ENCODE results near the gene KLHL36.

The KLHL36 gene

GRCh38 chr16:84604477-84605013 is 43.8 kb upstream of the KLHL36 start:
- TF ChIP-seq, protein P1, sequence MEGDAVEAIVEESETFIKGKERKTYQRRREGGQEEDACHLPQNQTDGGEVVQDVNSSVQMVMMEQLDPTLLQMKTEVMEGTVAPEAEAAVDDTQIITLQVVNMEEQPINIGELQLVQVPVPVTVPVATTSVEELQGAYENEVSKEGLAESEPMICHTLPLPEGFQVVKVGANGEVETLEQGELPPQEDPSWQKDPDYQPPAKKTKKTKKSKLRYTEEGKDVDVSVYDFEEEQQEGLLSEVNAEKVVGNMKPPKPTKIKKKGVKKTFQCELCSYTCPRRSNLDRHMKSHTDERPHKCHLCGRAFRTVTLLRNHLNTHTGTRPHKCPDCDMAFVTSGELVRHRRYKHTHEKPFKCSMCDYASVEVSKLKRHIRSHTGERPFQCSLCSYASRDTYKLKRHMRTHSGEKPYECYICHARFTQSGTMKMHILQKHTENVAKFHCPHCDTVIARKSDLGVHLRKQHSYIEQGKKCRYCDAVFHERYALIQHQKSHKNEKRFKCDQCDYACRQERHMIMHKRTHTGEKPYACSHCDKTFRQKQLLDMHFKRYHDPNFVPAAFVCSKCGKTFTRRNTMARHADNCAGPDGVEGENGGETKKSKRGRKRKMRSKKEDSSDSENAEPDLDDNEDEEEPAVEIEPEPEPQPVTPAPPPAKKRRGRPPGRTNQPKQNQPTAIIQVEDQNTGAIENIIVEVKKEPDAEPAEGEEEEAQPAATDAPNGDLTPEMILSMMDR (IDR thresholded peaks at IDR 0.05; ENCODE audit: borderline replicate concordance, control extremely low read depth, extremely low read depth, insufficient read depth, missing control alignments): no peak
- no peak for DNase-seq (ENCODE audit: low spot score)
- in situ Hi-C loops (cut with MboI; ENCODE audit: low sequenced_read_pairs, unreplicated experiment): loop anchor here (25.0 kb wide), 1 partner anchor 317 kb away; the partner anchor contains the start of gene WFDC1

- TF ChIP-seq, protein P1 (IDR thresholded peaks at IDR 0.05; ENCODE audit: borderline replicate concordance, control extremely low read depth, extremely low read depth, insufficient read depth, missing control alignments): no peak
- DNase-seq (ENCODE audit: low spot score): no peak
- in situ Hi-C loops (cut with MboI; ENCODE audit: low sequenced_read_pairs, unreplicated experiment): loop anchor here (25.0 kb wide), 1 partner anchor 318 kb away; the partner anchor contains the start of gene WFDC1
These were observed 42.9 kb upstream of the KLHL36 start for GRCh38 chr16:84605339-84605848.

- DNase-seq (ENCODE audit: low spot score): no peak
- TF ChIP-seq, protein P1 (IDR thresholded peaks at IDR 0.05; ENCODE audit: borderline replicate concordance, control extremely low read depth, extremely low read depth, insufficient read depth, missing control alignments): no peak
These were observed 42.0 kb upstream of the KLHL36 start for GRCh38 chr16:84606081-84606875.

DNA sequence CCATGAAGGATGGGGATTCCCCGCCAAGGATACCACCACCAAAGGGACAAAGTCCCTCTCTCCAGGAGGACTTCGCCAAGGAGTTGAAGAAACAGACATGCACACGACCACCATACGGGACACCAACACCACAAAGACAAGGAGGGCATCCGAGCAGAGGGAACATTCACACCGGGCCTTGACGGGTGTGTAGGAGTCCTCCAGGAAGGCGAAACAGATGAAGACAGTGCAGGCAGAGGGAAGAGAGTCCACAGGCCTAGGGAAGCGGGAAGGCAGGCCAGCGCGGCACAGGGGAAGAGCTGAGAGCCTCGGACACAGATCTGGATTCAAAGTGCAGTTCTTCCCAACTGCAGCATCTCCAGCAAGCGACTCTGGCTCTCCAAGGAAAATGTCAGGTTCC is 41.2 kb upstream of the KLHL36 start:
- DNase-seq (ENCODE audit: low spot score): no peak
- in situ Hi-C loops (cut with MboI; ENCODE audit: low sequenced_read_pairs, unreplicated experiment): loop anchor here (25.0 kb wide), 1 partner anchor 320 kb away; the partner anchor contains the start of gene WFDC1
- TF ChIP-seq, protein P1 (IDR thresholded peaks at IDR 0.05; ENCODE audit: borderline replicate concordance, control extremely low read depth, extremely low read depth, insufficient read depth, missing control alignments): no peak

More at GRCh38 chr16:84606081-84606875, 42.0 kb upstream of the KLHL36 start:
- in situ Hi-C loops (cut with MboI; ENCODE audit: low sequenced_read_pairs, unreplicated experiment): loop anchor here (25.0 kb wide), 1 partner anchor 319 kb away; the partner anchor contains the start of gene WFDC1

DNA sequence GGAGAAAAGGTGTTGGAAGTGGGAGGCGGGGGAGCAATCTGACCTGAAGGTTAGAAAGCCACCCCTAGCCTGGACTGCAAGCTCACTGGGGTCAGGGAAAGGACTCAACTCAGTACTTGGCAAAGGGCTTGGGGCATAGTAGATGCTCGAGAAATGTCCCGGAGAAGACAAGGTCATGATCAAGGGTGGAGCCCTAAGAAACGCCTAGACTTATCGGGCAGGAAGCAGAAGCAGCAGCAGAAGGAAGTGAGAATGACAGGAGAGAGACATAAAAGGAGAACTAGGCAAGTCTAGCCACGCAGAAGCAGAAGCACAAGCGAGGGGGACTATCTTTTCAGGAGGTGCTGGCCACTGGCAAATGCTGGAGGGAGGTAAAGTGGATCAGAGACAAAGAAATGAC is 40.6 kb upstream of the KLHL36 start:
- in situ Hi-C loops (cut with MboI; ENCODE audit: low sequenced_read_pairs, unreplicated experiment): loop anchor here (25.0 kb wide), 1 partner anchor 320 kb away; the partner anchor contains the start of gene WFDC1
- DNase-seq (ENCODE audit: low spot score): peak; percentile 70

DNA sequence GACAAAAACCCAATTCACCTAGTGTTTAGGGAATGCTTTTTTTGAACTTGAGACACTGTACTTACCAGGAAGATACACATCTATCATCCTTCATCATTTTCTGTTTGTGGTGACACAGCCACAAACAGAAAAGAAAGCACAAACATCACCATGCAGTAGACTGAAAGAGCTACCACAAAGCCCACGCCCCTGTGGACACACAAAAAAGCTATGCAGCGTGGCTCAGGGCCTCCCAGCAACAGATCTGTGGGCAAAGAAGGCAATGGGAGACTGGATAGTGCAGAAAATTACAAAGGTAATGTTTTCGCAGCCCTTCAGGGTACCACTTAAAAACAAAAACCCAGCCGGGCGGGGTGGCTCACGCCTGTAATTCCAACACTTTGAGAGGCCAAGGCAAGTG is 40.0 kb upstream of the KLHL36 start:
- in situ Hi-C loops (cut with MboI; ENCODE audit: low sequenced_read_pairs, unreplicated experiment): loop anchor here (25.0 kb wide), 1 partner anchor 321 kb away; the partner anchor contains the start of gene WFDC1

More for the DNA sequence above, 40.6 kb upstream of the KLHL36 start:
- TF ChIP-seq, protein P1 (IDR thresholded peaks at IDR 0.05; ENCODE audit: borderline replicate concordance, control extremely low read depth, extremely low read depth, insufficient read depth, missing control alignments): no peak

More for the DNA sequence above, 40.0 kb upstream of the KLHL36 start:
- TF ChIP-seq, protein P1 (IDR thresholded peaks at IDR 0.05; ENCODE audit: borderline replicate concordance, control extremely low read depth, extremely low read depth, insufficient read depth, missing control alignments): no peak
- no peak for DNase-seq (ENCODE audit: low spot score)
